T follicular helper cell (primary cell): ENCODE data around the gene ELL.

ENCODE experiments used
- DNase-seq: peaks from one replicate; pipeline ENCODE4 v3.0.0-alpha.2; 2020; ENCODE audit warnings: low read depth

Gene ELL

GRCh38 chr19:18445262-18445948, 76.5 kb downstream of the ELL start:
- no peak for DNase-seq

GRCh38 chr19:18444513-18444912, 77.4 kb downstream of the ELL start:
- DNase-seq = no peak

- DNase-seq = no peak
Observed at GRCh38 chr19:18443831-18444230, 78.0 kb downstream of the ELL start.

- no peak for DNase-seq
Observed at GRCh38 chr19:18443406-18443805, 78.5 kb downstream of the ELL start.

GRCh38 chr19:18442941-18443340, 78.9 kb downstream of the ELL start:
- no peak for DNase-seq

- DNase-seq = no peak
Observed at GRCh38 chr19:18441804-18442788, 79.8 kb downstream of the ELL start.

GRCh38 chr19:18440936-18441803, 80.7 kb downstream of the ELL start:
- no peak for DNase-seq

GRCh38 chr19:18440415-18440877, 81.4 kb downstream of the ELL start:
- no peak for DNase-seq

- no peak for DNase-seq
Observed at GRCh38 chr19:18439910-18440237, 82.0 kb downstream of the ELL start.

- no peak for DNase-seq
Observed at GRCh38 chr19:18439025-18439909, 82.6 kb downstream of the ELL start.

- no peak for DNase-seq
Observed at GRCh38 chr19:18438331-18439024, 83.4 kb downstream of the ELL start.

- DNase-seq = no peak
Observed at GRCh38 chr19:18437491-18438330, 84.2 kb downstream of the ELL start, which contains the start of gene ISYNA1. ISYNA1 (minus strand) TSS chr19:18438133; CDS start chr19:18437979, 154 bp downstream.

GRCh38 chr19:18436671-18437490, 85.0 kb downstream of the ELL start:
- DNase-seq = peak; percentile 65

GRCh38 chr19:18435842-18436670, 85.8 kb downstream of the ELL start:
- no peak for DNase-seq

- DNase-seq = no peak
Observed at GRCh38 chr19:18435178-18435841, 86.6 kb downstream of the ELL start.

- DNase-seq = no peak
Observed at GRCh38 chr19:18434411-18435175, 87.3 kb downstream of the ELL start.
